Uterus (tissue), 2 donors: Measurements from ENCODE around the gene FAM234B.

Experiments used
- POLR2A ChIP-seq, 2 donors: fragments of 450-650 bp; IDR thresholded peaks; one replicate each; pipeline ENCODE4 v1.6.1; 2016; ENCODE audit warnings: antibody characterized with exemption in 2 of 2, mild to moderate bottlenecking in 1 of 2, moderate library complexity in 1 of 2
- TF ChIP-seq, protein P1 (sequence below), 4 experiments: fragments of 200-600 bp in 2 of 4; fragments of 450-650 bp in 2 of 4; sonication (generic) in 2 of 4; IDR thresholded peaks; one replicate each; pipeline ENCODE4 v1.5.1; 2016 to 2019; ENCODE audit warnings: antibody characterized with exemption in 4 of 4, mild to moderate bottlenecking in 2 of 4, moderate library complexity in 1 of 4

DNA sequence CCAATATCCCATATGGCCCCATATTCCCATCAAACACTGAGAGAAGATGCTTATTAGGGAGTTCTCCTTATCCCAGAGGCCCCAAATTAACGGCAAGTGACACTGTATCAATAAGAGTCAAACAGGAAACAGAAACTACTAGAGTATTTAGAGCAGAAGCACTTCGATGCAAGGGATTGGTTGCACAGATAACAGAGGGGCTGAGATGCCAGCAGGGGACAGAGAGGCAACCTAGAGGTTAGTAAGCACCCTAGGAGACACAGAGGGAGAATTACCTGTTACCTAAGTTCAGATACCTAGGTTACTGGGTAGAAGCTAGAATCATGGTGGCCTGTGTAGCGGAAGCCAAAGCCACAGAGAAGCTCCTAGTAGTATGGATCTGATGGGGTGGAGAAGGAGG, 47.0 kb upstream of the FAM234B start:
- TF ChIP-seq, protein P1, sequence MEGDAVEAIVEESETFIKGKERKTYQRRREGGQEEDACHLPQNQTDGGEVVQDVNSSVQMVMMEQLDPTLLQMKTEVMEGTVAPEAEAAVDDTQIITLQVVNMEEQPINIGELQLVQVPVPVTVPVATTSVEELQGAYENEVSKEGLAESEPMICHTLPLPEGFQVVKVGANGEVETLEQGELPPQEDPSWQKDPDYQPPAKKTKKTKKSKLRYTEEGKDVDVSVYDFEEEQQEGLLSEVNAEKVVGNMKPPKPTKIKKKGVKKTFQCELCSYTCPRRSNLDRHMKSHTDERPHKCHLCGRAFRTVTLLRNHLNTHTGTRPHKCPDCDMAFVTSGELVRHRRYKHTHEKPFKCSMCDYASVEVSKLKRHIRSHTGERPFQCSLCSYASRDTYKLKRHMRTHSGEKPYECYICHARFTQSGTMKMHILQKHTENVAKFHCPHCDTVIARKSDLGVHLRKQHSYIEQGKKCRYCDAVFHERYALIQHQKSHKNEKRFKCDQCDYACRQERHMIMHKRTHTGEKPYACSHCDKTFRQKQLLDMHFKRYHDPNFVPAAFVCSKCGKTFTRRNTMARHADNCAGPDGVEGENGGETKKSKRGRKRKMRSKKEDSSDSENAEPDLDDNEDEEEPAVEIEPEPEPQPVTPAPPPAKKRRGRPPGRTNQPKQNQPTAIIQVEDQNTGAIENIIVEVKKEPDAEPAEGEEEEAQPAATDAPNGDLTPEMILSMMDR (IDR thresholded peaks at IDR 0.05), result no peak
- no peak for TF ChIP-seq POLR2A (IDR thresholded peaks at IDR 0.05)
